OCI-LY1 (cell line): ENCODE results near the gene TSPAN4.

Experiments
- H2AFZ ChIP-seq: fragments of 200-600 bp; sonication (generic), shearing (Covaris generic); 2 replicates; pipeline ENCODE4 v1.6.0; 2014; ENCODE audit warnings: antibody characterized with exemption, mild to moderate bottlenecking, low read length
- H3F3A ChIP-seq: fragments of 200-600 bp; sonication (generic), shearing (Covaris generic); 2 replicates; pipeline ENCODE4 v1.6.0; 2014; ENCODE audit warnings: mild to moderate bottlenecking, antibody characterized with exemption, low read length, moderate library complexity; ENCODE audit not compliant: insufficient read depth
- H3K27ac ChIP-seq: fragments of 200-600 bp; sonication (generic); 2 replicates; pipeline ENCODE4 v1.5.1; 2014; ENCODE audit warnings: low read length, mixed run types, mild to moderate bottlenecking, low read depth; ENCODE audit not compliant: poor library complexity, severe bottlenecking
- H3K27me3 ChIP-seq: fragments of 200-600 bp; sonication (generic); 2 replicates; pipeline ENCODE4 v1.6.0; 2014; ENCODE audit warnings: antibody characterized with exemption, mild to moderate bottlenecking, low read length, moderate library complexity; ENCODE audit not compliant: insufficient read depth
- H3K36me3 ChIP-seq: fragments of 200-600 bp; sonication (generic); 2 replicates; pipeline ENCODE4 v1.6.1; 2014; ENCODE audit warnings: mild to moderate bottlenecking, antibody characterized with exemption, low read length, moderate library complexity, mixed read lengths; ENCODE audit not compliant: insufficient read depth
- H3K4me1 ChIP-seq: fragments of 200-600 bp; sonication (generic); 2 replicates; pipeline ENCODE4 v1.5.1; 2014; ENCODE audit warnings: mild to moderate bottlenecking, low read length, moderate library complexity; ENCODE audit not compliant: insufficient read depth, severe bottlenecking
- H3K4me2 ChIP-seq: fragments of 200-600 bp; sonication (generic), shearing (Covaris generic); 2 replicates; pipeline ENCODE4 v1.6.1; 2014; ENCODE audit warnings: low read length
- H3K4me3 ChIP-seq: fragments of 200-600 bp; sonication (generic); 2 replicates; pipeline ENCODE4 v1.5.1; 2014; ENCODE audit warnings: low read length, low read depth, mild to moderate bottlenecking, mixed read lengths; ENCODE audit not compliant: poor library complexity, severe bottlenecking
- H3K79me2 ChIP-seq: fragments of 200-600 bp; shearing (Covaris generic); 2 replicates; pipeline ENCODE4 v1.6.1; 2016; ENCODE audit warnings: mixed run types, low read length, mixed read lengths; ENCODE audit not compliant: insufficient read depth
- H3K9ac ChIP-seq: fragments of 200-600 bp; sonication (generic), shearing (Covaris generic); 2 replicates; pipeline ENCODE4 v1.6.1; 2014; ENCODE audit warnings: mild to moderate bottlenecking, low read length, mixed read lengths
- H3K9me2 ChIP-seq: fragments of 200-600 bp; sonication (generic), shearing (Covaris generic); 2 replicates; pipeline ENCODE4 v1.6.1; 2014; ENCODE audit warnings: low read depth, mild to moderate bottlenecking, low read length, mixed read lengths
- H3K9me3 ChIP-seq: fragments of 200-600 bp; shearing (Covaris generic); 2 replicates; pipeline ENCODE4 v1.6.1; 2014; ENCODE audit warnings: low read length, mixed read lengths
- H4K20me1 ChIP-seq: fragments of 200-600 bp; sonication (generic), shearing (Covaris generic); 2 replicates; pipeline ENCODE4 v1.6.0; 2016; ENCODE audit warnings: mild to moderate bottlenecking, low read length; ENCODE audit not compliant: insufficient read depth
- EZH2 ChIP-seq: fragments of 200-600 bp; sonication (generic), shearing (Covaris generic); IDR thresholded peaks from 2 replicates; pipeline ENCODE4 v1.8.0; 2017; ENCODE audit warnings: borderline replicate concordance, mixed run types, mild to moderate bottlenecking, antibody characterized with exemption, low read length, moderate library complexity, mixed read lengths
- TF ChIP-seq, protein P1 (sequence below): fragments of 200-600 bp; sonication (generic), shearing (Covaris generic); IDR thresholded peaks from 2 replicates; pipeline ENCODE4 v1.5.1; 2017; ENCODE audit warnings: mild to moderate bottlenecking, antibody characterized with exemption, low read length, moderate library complexity, mixed read lengths

TSPAN4 gene

GRCh38 chr11:819129-819931, 23.3 kb upstream of the TSPAN4 start:
- H3K27ac ChIP-seq = no peak overlapping the region
- H3K4me2 ChIP-seq = peak overlapping the region; percentile 85
- H3K36me3 ChIP-seq = peaks cover 16% of the 10 kb centered on the region
- peak overlapping the region; percentile 77 for H3K9ac ChIP-seq
- H3K27me3 ChIP-seq = no peaks in the 10 kb centered on the region
- H3F3A ChIP-seq = peaks cover 4% of the 10 kb centered on the region; the same call in 1 of the 2 replicates
- H2AFZ ChIP-seq = no peak overlapping the region
- peaks cover 15% of the 10 kb centered on the region for H3K4me1 ChIP-seq
- H3K9me2 ChIP-seq = no peaks in the 10 kb centered on the region
- H4K20me1 ChIP-seq = no peaks in the 10 kb centered on the region
- H3K79me2 ChIP-seq = no peaks in the 10 kb centered on the region
- H3K4me3 ChIP-seq = peak overlapping the region; percentile 75
- TF ChIP-seq, protein P1, sequence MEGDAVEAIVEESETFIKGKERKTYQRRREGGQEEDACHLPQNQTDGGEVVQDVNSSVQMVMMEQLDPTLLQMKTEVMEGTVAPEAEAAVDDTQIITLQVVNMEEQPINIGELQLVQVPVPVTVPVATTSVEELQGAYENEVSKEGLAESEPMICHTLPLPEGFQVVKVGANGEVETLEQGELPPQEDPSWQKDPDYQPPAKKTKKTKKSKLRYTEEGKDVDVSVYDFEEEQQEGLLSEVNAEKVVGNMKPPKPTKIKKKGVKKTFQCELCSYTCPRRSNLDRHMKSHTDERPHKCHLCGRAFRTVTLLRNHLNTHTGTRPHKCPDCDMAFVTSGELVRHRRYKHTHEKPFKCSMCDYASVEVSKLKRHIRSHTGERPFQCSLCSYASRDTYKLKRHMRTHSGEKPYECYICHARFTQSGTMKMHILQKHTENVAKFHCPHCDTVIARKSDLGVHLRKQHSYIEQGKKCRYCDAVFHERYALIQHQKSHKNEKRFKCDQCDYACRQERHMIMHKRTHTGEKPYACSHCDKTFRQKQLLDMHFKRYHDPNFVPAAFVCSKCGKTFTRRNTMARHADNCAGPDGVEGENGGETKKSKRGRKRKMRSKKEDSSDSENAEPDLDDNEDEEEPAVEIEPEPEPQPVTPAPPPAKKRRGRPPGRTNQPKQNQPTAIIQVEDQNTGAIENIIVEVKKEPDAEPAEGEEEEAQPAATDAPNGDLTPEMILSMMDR = no peak
- TF ChIP-seq EZH2 = no peak
- no peaks in the 10 kb centered on the region for H3K9me3 ChIP-seq

DNA sequence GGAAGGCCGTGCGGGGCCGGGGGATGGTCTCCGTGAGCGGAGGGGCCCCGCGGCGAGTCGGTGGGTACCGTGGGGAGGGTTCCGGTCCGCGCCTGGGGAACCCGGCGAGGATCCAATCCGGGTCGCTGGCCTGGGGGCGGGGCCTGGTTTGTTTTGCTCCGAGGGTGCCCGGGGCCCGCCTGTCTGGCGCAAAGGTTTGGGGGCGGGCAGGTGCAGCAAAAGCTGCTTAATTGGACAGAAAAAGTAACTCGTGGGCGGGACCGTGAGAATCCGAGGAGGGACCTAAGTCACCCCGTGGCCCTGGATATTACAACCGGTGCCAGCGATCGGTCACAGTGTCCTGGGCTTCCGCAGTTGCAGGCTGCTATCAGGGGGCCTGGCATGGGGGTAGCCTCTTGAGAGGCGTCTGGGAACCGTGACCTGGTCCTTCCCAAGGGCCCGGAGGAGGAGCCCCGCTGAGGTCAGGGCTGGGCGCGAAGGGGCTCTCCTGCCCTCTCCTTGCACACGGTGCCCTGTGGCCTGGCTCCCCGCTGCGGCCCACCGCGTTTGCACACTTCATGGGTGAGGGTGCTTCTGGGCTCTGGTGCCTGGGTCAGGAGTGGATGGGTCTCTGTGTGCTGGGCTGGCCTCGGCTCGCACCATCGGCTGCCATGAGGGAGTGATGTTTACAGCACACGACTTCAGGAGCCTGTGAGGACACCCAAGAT, 22.6 kb upstream of the TSPAN4 start:
- Histone ChIP-seq H3K36me3 (peaks cover 18% of the 10 kb centered on the region), H3F3A (peaks cover 4% of the 10 kb centered on the region; the same call in 1 of the 2 replicates), H2AFZ (no peak overlapping the region), H3K4me3 (peak overlapping the region; percentile 75), H3K9me3 (no peaks in the 10 kb centered on the region), H4K20me1 (no peaks in the 10 kb centered on the region), H3K4me2 (peak overlapping the region; percentile 85), H3K27ac (no peak overlapping the region), H3K79me2 (no peaks in the 10 kb centered on the region), H3K4me1 (peaks cover 15% of the 10 kb centered on the region), H3K9ac (peak overlapping the region; percentile 77), H3K9me2 (no peaks in the 10 kb centered on the region), H3K27me3 (no peaks in the 10 kb centered on the region)
- TF ChIP-seq, protein P1 = no peak
- no peak for TF ChIP-seq EZH2

DNA sequence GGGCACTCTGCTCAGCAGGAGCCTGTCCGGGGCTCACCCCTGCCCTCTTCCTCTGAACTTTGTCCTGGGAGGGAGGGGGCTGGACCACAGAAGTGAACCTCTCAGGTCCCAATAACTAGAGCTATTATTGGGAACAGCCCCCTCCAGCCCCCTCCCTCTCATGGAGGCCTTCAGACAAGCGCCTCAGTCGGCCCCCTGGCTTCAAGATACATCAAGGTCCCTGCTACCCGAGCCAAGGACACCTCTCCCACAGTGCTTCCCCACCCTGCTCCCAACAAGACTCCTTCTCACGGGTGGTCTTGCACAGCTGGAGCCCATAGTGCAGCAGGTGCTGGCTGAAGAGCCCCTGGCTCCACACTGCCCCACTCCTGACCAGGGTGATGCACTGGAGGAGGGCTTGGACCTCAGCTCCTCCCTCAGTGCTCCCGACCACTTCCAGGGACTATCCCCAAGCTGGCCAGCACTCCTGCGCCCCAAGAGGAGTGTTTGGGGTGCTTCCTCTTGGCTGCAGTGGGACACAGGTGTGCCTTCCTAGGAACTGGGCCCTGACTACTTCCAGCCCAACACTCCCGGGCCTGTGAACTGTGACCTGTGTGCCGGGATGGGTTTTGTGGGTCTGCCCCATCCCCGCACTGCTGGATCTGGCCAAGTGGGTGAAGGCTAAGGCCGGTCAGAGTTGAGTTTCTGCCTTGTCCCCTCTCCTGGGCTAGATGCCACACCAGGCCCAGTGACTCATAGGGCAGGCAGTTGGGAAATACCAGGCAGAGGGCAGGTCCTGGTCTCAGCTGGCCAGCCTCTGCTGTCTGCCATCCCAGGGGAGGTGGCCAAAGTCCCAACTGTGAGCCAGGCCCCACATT, 21.8 kb upstream of the TSPAN4 start:
- TF ChIP-seq EZH2 = no peak
- H3K4me2 ChIP-seq = peak overlapping the region; percentile 85
- no peaks in the 10 kb centered on the region for H4K20me1 ChIP-seq
- H3K4me1 ChIP-seq = peaks cover 15% of the 10 kb centered on the region
- H3K27me3 ChIP-seq = no peaks in the 10 kb centered on the region
- no peaks in the 10 kb centered on the region for H3K9me3 ChIP-seq
- no peaks in the 10 kb centered on the region for H3K9me2 ChIP-seq
- peaks cover 19% of the 10 kb centered on the region for H3K36me3 ChIP-seq
- H3F3A ChIP-seq = peaks cover 4% of the 10 kb centered on the region; the same call in 1 of the 2 replicates
- peak overlapping the region; percentile 75 for H3K4me3 ChIP-seq
- H2AFZ ChIP-seq = no peak overlapping the region
- peak overlapping the region; percentile 77; the same call in 1 of the 2 replicates for H3K9ac ChIP-seq
- no peak overlapping the region for H3K27ac ChIP-seq
- H3K79me2 ChIP-seq = no peaks in the 10 kb centered on the region
